H1 (cell line): ENCODE results near the gene GCNT1. TPM values are rescaled to one million over a fixed set of nuclear protein-coding genes. Genes with fewer than 3 reads are reported as not detected.

Source experiments
- SUZ12 ChIP-seq: fragments of 200-600 bp; sonication (generic); IDR thresholded peaks from 2 replicates; pipeline ENCODE4 v1.6.1; 2012; ENCODE audit warnings: mild to moderate bottlenecking, inconsistent platforms, low read length, moderate library complexity, mixed read lengths
- polyA plus RNA-seq, 7 experiments: library from polyadenylated mRNA; depleted of rRNA in 3 of 7; stranded (reverse) in 5 of 7; unstranded in 2 of 7; fragments of >200 nt in 5 of 7; fragments of 200-250 nt in 2 of 7; gene quantifications; 1 replicate in 5 of 7; 2 replicates in 1 of 7; 4 replicates in 1 of 7; pipeline versions ENCODE4 v1.2.1 to v1.2.3, GENCODE V29; 2011 to 2013; ENCODE audit warnings: missing spikeins in 2 of 7, mixed read lengths in 2 of 7
- total RNA-seq: library from RNA; stranded (reverse); fragmentation: NEBNext Ultra II Directional; extraction: Animal tissue kit (Norgen Biotek cat#: 25700); gene quantifications from 2 replicates; pipeline ENCODE4 v1.2.1, GENCODE V29; 2021

Gene GCNT1
- total and polyA plus RNA-seq, 2 of the 8 experiments (the other 6 are each of a cell fraction or from before 2014, with no cell fraction given), result 13.0 to 16.5 TPM

GRCh38 chr9:76525196-76525595, 66.2 kb downstream of the GCNT1 start (continued):
- TF ChIP-seq SUZ12, result no peak
